HG02571 (cell line): Measurements from ENCODE around the gene MED27.

ENCODE experiments used
- ATAC-seq: cut with Tn5 transposase; IDR thresholded peaks from one replicate; pipeline ENCODE4 v1.9.1; 2021; ENCODE audit warnings: mild to moderate bottlenecking, moderate library complexity; ENCODE audit not compliant: unreplicated experiment

MED27 gene

GRCh38 chr9:131889437-131890251, 190.0 kb downstream of the MED27 start:
- ATAC-seq, result no peak

- no peak for ATAC-seq
These were observed 190.7 kb downstream of the MED27 start for GRCh38 chr9:131888923-131889322.

GRCh38 chr9:131887680-131888079, 192.0 kb downstream of the MED27 start:
- no peak for ATAC-seq

- no peak for ATAC-seq
These were observed 192.8 kb downstream of the MED27 start for GRCh38 chr9:131886826-131887225.

- no peak for ATAC-seq
These were observed 194.5 kb downstream of the MED27 start for GRCh38 chr9:131885144-131885609.

GRCh38 chr9:131884222-131884621, 195.4 kb downstream of the MED27 start:
- no peak for ATAC-seq

- ATAC-seq, result no peak
These were observed 198.7 kb downstream of the MED27 start for GRCh38 chr9:131880833-131881583.

GRCh38 chr9:131879911-131880290, 199.8 kb downstream of the MED27 start:
- ATAC-seq, result no peak

- no peak for ATAC-seq
These were observed 200.3 kb downstream of the MED27 start for GRCh38 chr9:131879181-131879910.

- ATAC-seq, result no peak
These were observed 203.2 kb downstream of the MED27 start for GRCh38 chr9:131876486-131876885.

GRCh38 chr9:131875828-131876485, 203.7 kb downstream of the MED27 start:
- no peak for ATAC-seq

- ATAC-seq, result no peak
These were observed 204.6 kb downstream of the MED27 start for GRCh38 chr9:131874916-131875670.

GRCh38 chr9:131874447-131874846, 205.2 kb downstream of the MED27 start:
- no peak for ATAC-seq

GRCh38 chr9:131873891-131874440, 205.7 kb downstream of the MED27 start:
- ATAC-seq, result no peak

- no peak for ATAC-seq
These were observed 206.3 kb downstream of the MED27 start for GRCh38 chr9:131873335-131873734.

- no peak for ATAC-seq
These were observed 207.0 kb downstream of the MED27 start for GRCh38 chr9:131872702-131873101.

- no peak for ATAC-seq
These were observed 207.7 kb downstream of the MED27 start for GRCh38 chr9:131872006-131872405.

- ATAC-seq, result no peak
These were observed 209.5 kb downstream of the MED27 start for GRCh38 chr9:131870156-131870555.

- ATAC-seq, result no peak
These were observed 210.3 kb downstream of the MED27 start for GRCh38 chr9:131869348-131869747.

- ATAC-seq, result no peak
These were observed 210.9 kb downstream of the MED27 start for GRCh38 chr9:131868766-131869165.
